Endothelial cell of umbilical vein (primary cell): ENCODE results near the gene RMP24.

Source experiments
- EZH2 ChIP-seq: IDR thresholded peaks from 2 replicates; pipeline ENCODE4 v1.6.1; 2012; ENCODE audit warnings: borderline replicate concordance, low read depth, mild to moderate bottlenecking, moderate library complexity, low read length, inconsistent platforms; ENCODE audit not compliant: severe bottlenecking
- MAX ChIP-seq: IDR thresholded peaks from 2 replicates; pipeline ENCODE4 v1.6.1; 2011; ENCODE audit not compliant: insufficient read depth, insufficient read length
- POLR2A ChIP-seq: IDR thresholded peaks from 2 replicates; pipeline ENCODE4 v1.6.1; 2012; ENCODE audit warnings: low read depth, mild to moderate bottlenecking, control low read depth, low read length
- TF ChIP-seq, protein P1 (sequence below), 2 donors: IDR thresholded peaks; 1 replicate in 1 of 2; 2 replicates in 1 of 2; pipeline ENCODE4 v1.5.1; 2011; ENCODE audit warnings: low read length in 2 of 2, mild to moderate bottlenecking in 2 of 2, moderate library complexity in 2 of 2, control low read depth in 1 of 2, inconsistent platforms in 1 of 2, low read depth in 1 of 2; ENCODE audit not compliant: insufficient read depth in 1 of 2; ENCODE audit errors: extremely low read depth in 1 of 2

DNA sequence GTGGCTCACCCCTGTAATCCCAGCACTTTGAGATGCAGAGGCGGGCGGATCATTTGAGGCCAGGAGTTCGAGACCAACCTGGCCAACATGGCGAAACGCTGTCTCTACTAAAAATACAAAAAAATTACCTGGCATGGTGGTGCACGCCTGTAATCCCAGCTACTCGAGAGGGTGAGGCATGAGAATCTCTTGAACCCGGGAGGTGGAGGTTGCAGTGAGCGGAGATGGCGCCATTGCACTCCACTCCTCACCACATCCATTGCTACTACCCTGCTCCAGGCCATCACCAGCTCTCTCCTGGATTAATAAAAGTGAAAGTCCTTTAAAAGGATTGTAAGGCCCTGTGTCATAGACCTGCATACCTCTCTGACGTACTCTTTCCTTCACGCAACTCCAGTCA, 1.2 kb downstream of the RMP24 start:
- TF ChIP-seq, protein P1, sequence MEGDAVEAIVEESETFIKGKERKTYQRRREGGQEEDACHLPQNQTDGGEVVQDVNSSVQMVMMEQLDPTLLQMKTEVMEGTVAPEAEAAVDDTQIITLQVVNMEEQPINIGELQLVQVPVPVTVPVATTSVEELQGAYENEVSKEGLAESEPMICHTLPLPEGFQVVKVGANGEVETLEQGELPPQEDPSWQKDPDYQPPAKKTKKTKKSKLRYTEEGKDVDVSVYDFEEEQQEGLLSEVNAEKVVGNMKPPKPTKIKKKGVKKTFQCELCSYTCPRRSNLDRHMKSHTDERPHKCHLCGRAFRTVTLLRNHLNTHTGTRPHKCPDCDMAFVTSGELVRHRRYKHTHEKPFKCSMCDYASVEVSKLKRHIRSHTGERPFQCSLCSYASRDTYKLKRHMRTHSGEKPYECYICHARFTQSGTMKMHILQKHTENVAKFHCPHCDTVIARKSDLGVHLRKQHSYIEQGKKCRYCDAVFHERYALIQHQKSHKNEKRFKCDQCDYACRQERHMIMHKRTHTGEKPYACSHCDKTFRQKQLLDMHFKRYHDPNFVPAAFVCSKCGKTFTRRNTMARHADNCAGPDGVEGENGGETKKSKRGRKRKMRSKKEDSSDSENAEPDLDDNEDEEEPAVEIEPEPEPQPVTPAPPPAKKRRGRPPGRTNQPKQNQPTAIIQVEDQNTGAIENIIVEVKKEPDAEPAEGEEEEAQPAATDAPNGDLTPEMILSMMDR (IDR thresholded peaks at IDR 0.05; ENCODE audit: extremely low read depth in 1 of 2, insufficient read depth in 1 of 2, low read depth in 1 of 2, low read length in 2 of 2), result no peak
- no peak for TF ChIP-seq MAX
- no peak for TF ChIP-seq EZH2
- no peak for TF ChIP-seq POLR2A
